A673 (cell line): ENCODE measurements around the gene BIRC7. TPM values are rescaled to one million over a fixed set of nuclear protein-coding genes. Genes with fewer than 3 reads are reported as not detected.

Source experiments
- BruUV-seq: library from RNA; stranded (reverse); fragments of 400-500 nt; replicated peaks from 2 replicates; lab custom pipeline; 2021; lab: Mats Ljungman, UMichigan
- CTCF ChIA-PET: fragments of 300-600 bp; sonication (Branson Sonifier 250); formaldehyde crosslinking; loops from one replicate; lab custom pipeline; 2022; ENCODE audit warnings: antibody characterized with exemption; lab: Charles Lee
- POLR2A ChIA-PET: fragments of 300-600 bp; sonication (Branson Sonifier 250); formaldehyde crosslinking; loops from one replicate; lab custom pipeline; 2022; ENCODE audit warnings: antibody characterized with exemption; ENCODE audit not compliant: low non-redundant PET; lab: Charles Lee
- DNase-seq: peaks from one replicate; pipeline ENCODE4 v3.0.0-alpha.2; 2015; ENCODE audit warnings: low spot score
- H3K27ac ChIP-seq: fragments of 200-600 bp; sonication (generic); 2 replicates; pipeline ENCODE4 v1.5.1; 2016; ENCODE audit warnings: mixed run types, low read depth, mild to moderate bottlenecking, mixed read lengths, antibody characterized with exemption, low read length; ENCODE audit not compliant: poor library complexity, severe bottlenecking
- H3K27me3 ChIP-seq: fragments of 200-600 bp; sonication (generic); replicated peaks from 2 replicates; pipeline ENCODE4 v1.6.1; 2017; ENCODE audit warnings: mixed run types, low read depth, mild to moderate bottlenecking, mixed read lengths, antibody characterized with exemption, low read length; ENCODE audit not compliant: insufficient read depth, poor library complexity
- H3K36me3 ChIP-seq: fragments of 200-600 bp; sonication (generic); 2 replicates; pipeline ENCODE4 v1.6.1; 2016; ENCODE audit warnings: mixed run types, mild to moderate bottlenecking, mixed read lengths, antibody characterized with exemption, low read length; ENCODE audit not compliant: insufficient read depth, poor library complexity, severe bottlenecking
- H3K4me1 ChIP-seq: fragments of 200-600 bp; sonication (generic); 2 replicates; pipeline ENCODE4 v1.6.1; 2017; ENCODE audit warnings: mixed run types, mild to moderate bottlenecking, mixed read lengths, antibody characterized with exemption, low read length; ENCODE audit not compliant: insufficient read depth, poor library complexity, severe bottlenecking
- H3K4me3 ChIP-seq: fragments of 200-600 bp; sonication (generic); 2 replicates; pipeline ENCODE4 v1.5.1; 2016; ENCODE audit warnings: low read depth, mixed run types, mild to moderate bottlenecking, mixed read lengths, low read length; ENCODE audit not compliant: poor library complexity, severe bottlenecking
- H3K9me3 ChIP-seq: fragments of 200-600 bp; sonication (generic); 2 replicates; pipeline ENCODE4 v1.6.1; 2016; ENCODE audit warnings: mixed run types, low read depth, mild to moderate bottlenecking, mixed read lengths, antibody characterized with exemption, low read length; ENCODE audit not compliant: poor library complexity, severe bottlenecking
- EZH2 ChIP-seq: fragments of 200-600 bp; sonication (generic); IDR thresholded peaks from 2 replicates; pipeline ENCODE4 v1.6.1; 2017; ENCODE audit warnings: borderline replicate concordance, low read depth, mild to moderate bottlenecking, mixed read lengths, antibody characterized with exemption, low read length; ENCODE audit not compliant: poor library complexity, severe bottlenecking
- intact Hi-C: fragments of 100-400 bp; cut with micrococcal nuclease; formaldehyde crosslinking; loops from one replicate; pipeline ENCODE4 v1.10.0; 2022; ENCODE audit not compliant: unreplicated experiment
- total RNA-seq: library from RNA; stranded (reverse); gene quantifications from 2 replicates; pipeline ENCODE4 v1.2.3, GENCODE V29; 2021
- TF ChIP-seq, protein P1 (sequence below): fragments of 300-800, 200-600 bp; sonication (generic); conservative IDR thresholded peaks from 2 replicates; pipeline ENCODE4 v1.5.1; 2017; ENCODE audit warnings: low read depth, mild to moderate bottlenecking, antibody characterized with exemption, low read length, moderate library complexity, mixed read lengths

The BIRC7 gene
- total RNA-seq, 1 experiment from 2014 or later = not detected

DNA sequence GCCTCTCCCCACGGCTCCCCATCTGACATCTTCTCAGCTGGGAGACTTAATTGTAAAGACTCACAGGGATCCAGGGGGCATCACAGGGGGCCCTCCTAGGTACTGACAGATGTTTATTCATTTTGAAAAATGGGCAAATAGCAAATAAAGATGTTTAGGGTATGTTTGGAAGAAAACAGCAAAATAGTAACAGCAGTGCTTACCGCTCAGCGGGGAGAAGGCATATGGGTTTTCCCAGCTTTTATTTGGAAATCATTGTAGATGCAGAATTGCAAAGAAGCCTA, 2.7 kb upstream of the BIRC7 start:
- TF ChIP-seq, protein P1, sequence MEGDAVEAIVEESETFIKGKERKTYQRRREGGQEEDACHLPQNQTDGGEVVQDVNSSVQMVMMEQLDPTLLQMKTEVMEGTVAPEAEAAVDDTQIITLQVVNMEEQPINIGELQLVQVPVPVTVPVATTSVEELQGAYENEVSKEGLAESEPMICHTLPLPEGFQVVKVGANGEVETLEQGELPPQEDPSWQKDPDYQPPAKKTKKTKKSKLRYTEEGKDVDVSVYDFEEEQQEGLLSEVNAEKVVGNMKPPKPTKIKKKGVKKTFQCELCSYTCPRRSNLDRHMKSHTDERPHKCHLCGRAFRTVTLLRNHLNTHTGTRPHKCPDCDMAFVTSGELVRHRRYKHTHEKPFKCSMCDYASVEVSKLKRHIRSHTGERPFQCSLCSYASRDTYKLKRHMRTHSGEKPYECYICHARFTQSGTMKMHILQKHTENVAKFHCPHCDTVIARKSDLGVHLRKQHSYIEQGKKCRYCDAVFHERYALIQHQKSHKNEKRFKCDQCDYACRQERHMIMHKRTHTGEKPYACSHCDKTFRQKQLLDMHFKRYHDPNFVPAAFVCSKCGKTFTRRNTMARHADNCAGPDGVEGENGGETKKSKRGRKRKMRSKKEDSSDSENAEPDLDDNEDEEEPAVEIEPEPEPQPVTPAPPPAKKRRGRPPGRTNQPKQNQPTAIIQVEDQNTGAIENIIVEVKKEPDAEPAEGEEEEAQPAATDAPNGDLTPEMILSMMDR = no peak
- TF ChIP-seq EZH2 = no peak
- no peak overlapping the region for H3K4me3 ChIP-seq
- DNase-seq = no peak
- ChIA-PET POLR2A (no interaction called here), CTCF (interaction anchor here (1.1 kb wide), 1 partner anchor 9 kb away, joined by 3 read pairs; no protein-coding TSS in a partner anchor)
- peaks cover 20% of the 10 kb centered on the region for H3K27me3 ChIP-seq
- no peaks in the 10 kb centered on the region for H3K9me3 ChIP-seq
- intact Hi-C loops = no loop called here
- no peak overlapping the region for H3K27ac ChIP-seq
- no TSS peak for BruUV-seq
- H3K36me3 ChIP-seq = no peaks in the 10 kb centered on the region
- no peaks in the 10 kb centered on the region for H3K4me1 ChIP-seq

DNA sequence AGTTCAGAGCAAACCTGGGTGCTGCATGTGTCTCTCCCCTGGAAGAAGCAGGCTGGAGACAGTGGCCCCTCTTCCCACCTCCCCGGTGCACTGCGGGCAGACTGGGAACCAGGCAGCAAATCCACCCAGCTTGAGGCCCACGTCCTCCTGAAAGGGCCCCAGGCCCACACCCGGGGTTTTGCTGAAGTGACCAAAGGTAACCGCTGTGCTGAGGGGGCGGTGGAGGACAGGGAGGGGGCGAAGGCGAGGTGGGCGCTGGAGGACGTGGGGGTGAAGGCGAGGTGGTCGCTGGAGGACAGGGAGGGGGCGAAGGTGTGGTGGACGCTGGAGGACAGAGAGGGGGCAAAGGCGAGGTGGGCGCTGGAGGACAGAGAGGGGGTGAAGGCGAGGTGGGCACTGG, 1.8 kb upstream of the BIRC7 start:
- BruUV-seq = no TSS peak
- Histone ChIP-seq H3K9me3 (no peaks in the 10 kb centered on the region), H3K36me3 (no peaks in the 10 kb centered on the region), H3K27me3 (peaks cover 20% of the 10 kb centered on the region), H3K4me1 (no peaks in the 10 kb centered on the region), H3K27ac (no peak overlapping the region), H3K4me3 (no peak overlapping the region)
- intact Hi-C loops = no loop called here
- no peak for TF ChIP-seq EZH2
- TF ChIP-seq, protein P1 = no peak
- no peak for DNase-seq
- ChIA-PET POLR2A (no interaction called here), CTCF (interaction anchor here (1.1 kb wide), 1 partner anchor 10 kb away, joined by 3 read pairs; no protein-coding TSS in a partner anchor)

DNA sequence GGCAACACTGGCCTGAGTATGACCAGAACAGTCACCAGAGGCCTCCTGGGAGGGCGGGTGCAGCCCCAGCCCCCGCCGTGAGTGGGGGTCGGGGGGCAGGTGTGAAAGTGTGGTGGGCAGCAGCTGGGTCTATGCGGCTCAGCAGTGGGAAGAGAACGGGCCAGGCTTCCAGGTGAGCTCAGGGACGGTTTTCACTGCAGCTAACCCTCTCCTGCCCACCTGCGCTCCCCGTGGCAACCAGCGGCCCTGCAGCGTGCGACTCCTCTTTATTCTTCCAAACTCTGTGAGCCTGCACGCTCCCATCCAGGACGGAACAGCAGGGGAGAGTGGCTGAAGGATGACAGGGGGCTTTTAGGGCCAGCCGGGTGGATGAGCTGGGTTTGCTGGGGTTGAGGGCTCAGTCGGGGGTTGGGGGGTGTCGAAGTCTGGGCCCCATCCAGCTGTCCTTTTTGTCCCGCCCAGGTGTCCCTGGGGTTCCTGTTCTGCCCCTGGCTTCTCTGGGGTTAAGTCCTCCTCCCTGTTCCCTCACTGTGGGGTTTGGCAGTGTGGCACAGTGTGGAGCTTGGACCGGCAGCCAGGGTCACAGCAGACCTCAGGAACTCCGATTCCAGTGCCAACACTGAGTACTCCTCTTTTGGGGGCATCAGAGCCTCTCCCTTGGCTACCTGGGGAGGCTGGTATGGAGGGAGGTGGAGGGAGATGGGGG, 859 bp upstream of the BIRC7 start:
- intact Hi-C loops = no loop called here
- ChIA-PET CTCF (interaction anchor here (0.5 kb wide), 1 partner anchor 261 kb away, joined by 5 read pairs; no protein-coding TSS in a partner anchor), POLR2A (no interaction called here)
- Histone ChIP-seq H3K27ac (no peak overlapping the region), H3K36me3 (no peaks in the 10 kb centered on the region), H3K27me3 (peaks cover 20% of the 10 kb centered on the region), H3K4me1 (no peaks in the 10 kb centered on the region), H3K9me3 (no peaks in the 10 kb centered on the region), H3K4me3 (no peak overlapping the region)
- no TSS peak for BruUV-seq
- TF ChIP-seq, protein P1 = peak; percentile 33
- TF ChIP-seq EZH2 = no peak
- no peak for DNase-seq
